Measurements from ENCODE around the gene PPARGC1A.

PPARGC1A gene

GRCh38 chr4:23897564-23898109 lies 7.8 kb upstream of the PPARGC1A start:
- H3K27ac ChIP-seq = no peak overlapping the region
- TF ChIP-seq CTCF (conservative IDR thresholded peaks at IDR 0.05) (no peak), ZFX (IDR thresholded peaks at IDR 0.05) (no peak)

- no peak for TF ChIP-seq CTCF (conservative IDR thresholded peaks at IDR 0.05)
- no peak for TF ChIP-seq ZFX (IDR thresholded peaks at IDR 0.05)
- no peak overlapping the region for H3K27ac ChIP-seq
Observed at GRCh38 chr4:23894021-23894420, 4.2 kb upstream of the PPARGC1A start.

- TF ChIP-seq ZFX (IDR thresholded peaks at IDR 0.05) = no peak
- TF ChIP-seq CTCF (conservative IDR thresholded peaks at IDR 0.05) = no peak
- H3K27ac ChIP-seq = no peak overlapping the region
Observed at GRCh38 chr4:23891064-23891421, 1.2 kb upstream of the PPARGC1A start.

- no peak for TF ChIP-seq CTCF (conservative IDR thresholded peaks at IDR 0.05)
- no peak overlapping the region for H3K27ac ChIP-seq
Observed at GRCh38 chr4:23890369-23891063, 669 bp upstream of the PPARGC1A start.

GRCh38 chr4:23889391-23889790 lies 456 bp downstream of the PPARGC1A start:
- no peak for TF ChIP-seq CTCF (conservative IDR thresholded peaks at IDR 0.05)
- no peak overlapping the region for H3K27ac ChIP-seq

GRCh38 chr4:23888421-23889319 lies 1.2 kb downstream of the PPARGC1A start:
- H3K27ac ChIP-seq = no peak overlapping the region

More at GRCh38 chr4:23888421-23889319, 1.2 kb downstream of the PPARGC1A start:
- TF ChIP-seq CTCF (conservative IDR thresholded peaks at IDR 0.05) (no peak), ZFX (IDR thresholded peaks at IDR 0.05) (no peak)
